T-helper 2 cell treated with Interferon-gamma antibody and Interleukin-4, amounts not matched to agents 5 μg/mL and 100 μg/mL, for 36 hours (primary cell): ENCODE results near the gene RPS2.
"Not testable (repeated sequence)": the region's sequence is repeated elsewhere in the genome, so short reads cannot be mapped to it uniquely, and the experiment has no call there.

Experiments used
- DNase-seq: peaks from one replicate; pipeline ENCODE4 v3.0.0; 2021; ENCODE audit warnings: low spot score
- H3K27ac Mint-ChIP-seq: one replicate; pipeline ENCODE4 v1.8.0; 2021; ENCODE audit warnings: mild to moderate bottlenecking, mixed read lengths
- H3K27me3 Mint-ChIP-seq: one replicate; pipeline ENCODE4 v1.8.0; 2021; ENCODE audit warnings: low read depth, mixed read lengths
- H3K36me3 Mint-ChIP-seq: one replicate; pipeline ENCODE4 v1.8.0; 2021; ENCODE audit warnings: low read depth, mixed read lengths
- H3K4me1 Mint-ChIP-seq: one replicate; pipeline ENCODE4 v1.8.0; 2021; ENCODE audit warnings: low read depth, mixed read lengths
- H3K4me3 Mint-ChIP-seq: one replicate; pipeline ENCODE4 v1.8.0; 2022; ENCODE audit warnings: mild to moderate bottlenecking, moderate library complexity, mixed read lengths
- H3K9me3 Mint-ChIP-seq: one replicate; pipeline ENCODE4 v1.8.0; 2021; ENCODE audit warnings: mixed read lengths

The RPS2 gene

DNA sequence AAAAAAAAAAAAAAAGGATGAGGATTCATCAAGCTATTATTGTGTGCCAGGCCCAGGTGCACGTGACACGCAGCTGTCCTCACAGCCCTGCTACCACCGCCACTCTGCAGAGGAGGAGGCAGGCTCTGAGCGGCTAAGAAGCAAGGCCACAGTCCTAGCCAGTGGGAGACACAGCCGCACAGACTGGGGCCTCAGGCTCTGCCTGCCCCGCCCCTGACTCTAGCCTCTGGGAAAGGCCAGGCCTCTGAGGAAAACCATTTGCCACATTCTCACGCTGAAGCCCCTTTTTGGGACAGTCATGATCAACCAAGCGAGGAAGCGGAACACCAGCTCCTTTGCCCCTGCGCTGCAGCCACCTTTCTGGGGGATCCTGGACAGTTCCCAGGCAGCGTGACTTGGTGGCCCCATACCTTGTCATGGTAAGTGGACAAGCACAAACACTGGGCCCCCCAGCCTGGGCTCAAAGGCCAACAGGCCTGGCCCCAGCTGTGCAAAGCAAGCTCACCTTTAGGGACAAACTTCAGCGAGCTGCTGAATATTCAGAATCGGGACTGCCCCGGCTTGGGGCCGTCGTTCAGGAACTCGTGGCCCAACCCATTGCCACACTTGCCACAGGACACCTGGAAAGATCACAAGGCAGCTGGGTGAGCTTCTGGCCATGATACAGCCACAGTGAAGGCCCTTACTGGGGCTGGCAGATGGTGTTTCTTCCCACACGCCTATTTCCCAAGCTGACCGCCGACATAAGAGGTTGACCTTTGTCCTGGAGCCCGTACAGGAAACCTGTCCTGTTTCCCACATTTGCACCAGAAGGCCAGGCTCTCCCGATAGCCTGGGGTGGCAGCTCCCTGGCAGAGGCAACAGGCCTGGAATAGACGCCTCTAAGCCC, 24.1 kb downstream of the RPS2 start:
- Mint-ChIP-seq H3K36me3 (peaks cover 9% of the 10 kb centered on the region), H3K4me3 (no peak overlapping the region), H3K9me3 (no peaks in the 10 kb centered on the region), H3K4me1 (peaks cover 16% of the 10 kb centered on the region), H3K27me3 (no peaks in the 10 kb centered on the region), H3K27ac (no peak overlapping the region)
- DNase-seq: no peak

GRCh38 chr16:1939833-1940232, 24.8 kb downstream of the RPS2 start:
- not testable (repeated sequence) for H3K4me3 Mint-ChIP-seq, H3K27me3 Mint-ChIP-seq, H3K27ac Mint-ChIP-seq, DNase-seq, H3K36me3 Mint-ChIP-seq, H3K9me3 Mint-ChIP-seq
- peaks cover 16% of the 10 kb centered on the region for H3K4me1 Mint-ChIP-seq

DNA sequence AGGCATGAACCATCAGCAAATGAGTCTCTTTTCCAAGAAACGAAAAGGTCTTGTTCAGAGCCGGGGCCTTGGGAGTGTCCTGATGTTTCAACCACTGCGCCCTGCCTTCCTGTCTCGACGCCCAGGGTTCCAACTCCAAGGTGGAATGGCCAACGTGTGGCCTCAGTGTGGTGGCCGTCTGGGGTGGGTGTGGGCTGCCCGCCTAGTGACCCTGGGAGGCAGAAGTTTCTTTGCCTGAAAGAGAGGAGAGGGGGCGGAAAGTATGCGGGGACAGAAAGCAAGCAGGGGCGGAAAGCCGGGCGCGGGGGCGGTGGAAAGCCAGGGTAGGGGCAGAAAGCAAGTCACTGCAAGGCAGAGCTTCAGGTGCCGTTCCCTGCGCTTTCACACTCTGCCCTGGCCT, 25.7 kb downstream of the RPS2 start:
- no peak overlapping the region for H3K4me3 Mint-ChIP-seq
- peaks cover 9% of the 10 kb centered on the region for H3K36me3 Mint-ChIP-seq
- H3K9me3 Mint-ChIP-seq: no peaks in the 10 kb centered on the region
- no peak overlapping the region for H3K27ac Mint-ChIP-seq
- H3K4me1 Mint-ChIP-seq: peaks cover 12% of the 10 kb centered on the region
- no peak for DNase-seq
- H3K27me3 Mint-ChIP-seq: no peaks in the 10 kb centered on the region

DNA sequence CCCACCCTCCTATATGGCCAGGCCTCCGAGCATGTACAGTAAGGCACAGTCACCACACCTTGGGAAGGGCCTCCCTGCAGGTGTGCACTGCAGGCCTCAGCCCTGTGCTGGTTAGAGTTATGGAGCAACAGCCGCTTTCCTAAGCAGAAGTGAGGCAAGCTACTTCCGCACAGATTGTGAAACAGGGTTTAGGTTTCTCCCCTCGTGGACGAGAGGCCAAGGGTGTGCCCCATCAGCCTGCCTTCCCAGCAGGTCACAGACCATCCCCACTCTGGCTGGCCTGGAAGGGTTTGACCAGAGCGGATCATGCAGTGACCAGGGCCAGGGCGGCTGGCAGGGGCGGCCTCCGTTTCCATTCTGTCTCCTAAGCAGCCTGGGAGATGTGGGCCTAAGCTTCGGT, 26.3 kb downstream of the RPS2 start:
- Mint-ChIP-seq H3K36me3 (peaks cover 9% of the 10 kb centered on the region), H3K27ac (no peak overlapping the region), H3K9me3 (no peaks in the 10 kb centered on the region), H3K27me3 (no peaks in the 10 kb centered on the region), H3K4me1 (peaks cover 7% of the 10 kb centered on the region), H3K4me3 (no peak overlapping the region)
- no peak for DNase-seq

- Mint-ChIP-seq H3K27ac (no peak overlapping the region), H3K9me3 (no peaks in the 10 kb centered on the region), H3K4me1 (peaks cover 5% of the 10 kb centered on the region), H3K4me3 (no peak overlapping the region), H3K27me3 (no peaks in the 10 kb centered on the region), H3K36me3 (peaks cover 9% of the 10 kb centered on the region)
- no peak for DNase-seq
Observed at GRCh38 chr16:1936945-1937479, 27.6 kb downstream of the RPS2 start.

DNA sequence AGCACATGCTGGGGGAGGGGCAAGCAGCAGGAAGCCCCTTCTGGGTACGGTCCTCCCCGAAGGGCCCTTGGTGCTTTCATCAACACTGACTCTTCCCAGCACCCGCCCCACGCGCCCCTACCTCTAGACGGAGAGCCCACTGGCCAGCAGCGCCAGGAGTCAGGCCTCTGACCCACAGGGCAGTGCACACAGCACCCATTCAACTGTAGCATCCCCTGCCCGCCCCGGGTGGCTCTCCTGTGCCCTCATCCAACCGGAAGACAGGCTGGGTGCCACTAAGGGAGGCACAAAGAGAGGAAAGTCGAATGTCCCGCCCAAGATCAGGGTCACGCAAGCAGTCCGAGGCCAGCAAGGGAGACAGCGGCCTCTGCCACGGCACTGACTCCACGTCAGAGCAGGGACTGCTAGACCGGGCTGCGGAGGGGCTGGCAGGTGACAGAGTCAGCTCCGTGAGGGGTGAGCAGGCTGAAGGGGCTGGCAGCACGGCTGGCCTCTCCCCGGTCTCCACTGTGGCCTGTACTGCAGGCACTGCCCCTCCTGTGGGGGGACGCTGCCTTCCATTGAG, 31.4 kb downstream of the RPS2 start:
- Mint-ChIP-seq H3K27me3 (peaks cover 3% of the 10 kb centered on the region), H3K27ac (no peak overlapping the region), H3K9me3 (no peaks in the 10 kb centered on the region), H3K4me1 (peaks cover 2% of the 10 kb centered on the region), H3K4me3 (no peak overlapping the region), H3K36me3 (peaks cover 3% of the 10 kb centered on the region)
- no peak for DNase-seq

GRCh38 chr16:1932050-1933028, 32.3 kb downstream of the RPS2 start:
- no peak overlapping the region for H3K4me3 Mint-ChIP-seq
- H3K27me3 Mint-ChIP-seq: peaks cover 3% of the 10 kb centered on the region
- H3K27ac Mint-ChIP-seq: no peak overlapping the region
- H3K9me3 Mint-ChIP-seq: no peaks in the 10 kb centered on the region
- H3K4me1 Mint-ChIP-seq: peaks cover 2% of the 10 kb centered on the region
- no peaks in the 10 kb centered on the region for H3K36me3 Mint-ChIP-seq
- no peak for DNase-seq

- peaks cover 2% of the 10 kb centered on the region for H3K4me1 Mint-ChIP-seq
- no peaks in the 10 kb centered on the region for H3K36me3 Mint-ChIP-seq
- H3K27ac Mint-ChIP-seq: no peak overlapping the region
- H3K27me3 Mint-ChIP-seq: peaks cover 3% of the 10 kb centered on the region
- DNase-seq: no peak
- H3K9me3 Mint-ChIP-seq: no peaks in the 10 kb centered on the region
- H3K4me3 Mint-ChIP-seq: no peak overlapping the region
Observed at GRCh38 chr16:1930338-1930720, 34.3 kb downstream of the RPS2 start.

DNA sequence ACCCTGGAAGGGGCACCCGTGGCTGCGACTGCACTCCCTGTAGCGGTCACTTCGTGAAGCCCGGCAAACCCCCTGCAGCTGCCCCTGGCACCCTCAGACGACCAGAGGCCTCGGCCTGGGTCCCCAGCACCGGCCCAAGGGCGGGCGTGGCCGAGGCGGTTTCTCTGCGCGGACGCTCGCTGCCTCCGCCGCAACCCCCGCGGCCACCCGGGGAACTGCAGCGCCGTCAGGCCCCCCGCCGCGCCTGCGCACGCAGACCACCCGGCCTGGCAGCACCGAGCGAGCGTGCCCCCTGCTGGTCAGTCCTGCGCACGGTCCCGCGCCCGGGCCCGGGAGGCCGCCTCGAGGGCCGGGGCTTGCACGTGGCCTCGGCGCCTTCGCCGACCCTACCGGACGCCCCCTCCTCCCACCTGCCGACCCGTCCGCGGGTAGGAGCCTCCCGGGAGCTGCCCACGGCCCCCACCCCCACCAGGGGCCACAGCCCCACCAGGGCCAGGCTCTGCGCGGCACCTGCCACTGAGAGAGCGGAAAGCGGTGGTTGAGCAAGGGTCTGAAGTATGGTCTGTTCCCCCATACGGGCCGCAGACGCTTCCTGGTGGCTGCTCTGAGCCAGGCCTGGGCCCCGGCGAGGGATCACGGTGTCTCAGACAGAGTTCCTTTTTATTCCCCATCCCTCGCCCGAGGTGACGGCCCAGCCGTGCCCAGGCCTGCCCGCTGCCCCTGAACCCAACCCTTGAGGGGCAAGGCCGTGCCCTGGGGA, 34.9 kb downstream of the RPS2 start:
- Mint-ChIP-seq H3K36me3 (no peaks in the 10 kb centered on the region), H3K27me3 (peaks cover 5% of the 10 kb centered on the region), H3K27ac (no peak overlapping the region)

GRCh38 chr16:1929105-1929504, 35.5 kb downstream of the RPS2 start:
- Mint-ChIP-seq H3K36me3 (no peaks in the 10 kb centered on the region), H3K27me3 (peaks cover 8% of the 10 kb centered on the region), H3K4me3 (peak overlapping the region; percentile 74), H3K27ac (peak overlapping the region; percentile 63), H3K4me1 (peaks cover 2% of the 10 kb centered on the region), H3K9me3 (no peaks in the 10 kb centered on the region)
- DNase-seq: no peak

More for the DNA sequence above, 34.9 kb downstream of the RPS2 start:
- DNase-seq: peak; percentile 93
- Mint-ChIP-seq H3K9me3 (no peaks in the 10 kb centered on the region), H3K4me3 (no peak overlapping the region), H3K4me1 (peaks cover 2% of the 10 kb centered on the region)

- no peaks in the 10 kb centered on the region for H3K36me3 Mint-ChIP-seq
- DNase-seq: no peak
- peaks cover 2% of the 10 kb centered on the region for H3K4me1 Mint-ChIP-seq
- H3K4me3 Mint-ChIP-seq: no peak overlapping the region
- H3K27ac Mint-ChIP-seq: no peak overlapping the region
- peaks cover 28% of the 10 kb centered on the region for H3K27me3 Mint-ChIP-seq
- H3K9me3 Mint-ChIP-seq: no peaks in the 10 kb centered on the region
Observed at GRCh38 chr16:1926271-1926670, 38.4 kb downstream of the RPS2 start.

DNA sequence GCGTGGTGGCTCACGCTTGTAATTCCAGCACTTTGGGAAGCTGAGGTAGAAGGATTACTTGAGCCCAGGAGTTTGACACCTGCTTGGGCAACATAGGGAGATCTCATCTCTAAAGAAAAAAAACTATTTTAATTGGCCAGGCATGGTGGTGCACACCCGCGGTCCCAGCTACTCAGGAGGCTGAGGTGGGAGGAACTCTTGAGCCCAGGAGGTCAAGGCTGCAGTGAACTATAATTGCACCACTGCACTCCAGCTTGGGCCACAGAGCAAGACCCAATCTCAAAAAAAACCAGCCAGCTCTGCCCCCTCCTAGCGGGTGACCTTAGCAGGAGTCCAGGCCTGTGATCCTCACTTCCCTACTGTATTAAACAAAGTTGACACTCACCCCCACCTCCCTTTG, 40.5 kb downstream of the RPS2 start:
- H3K27me3 Mint-ChIP-seq: peaks cover 42% of the 10 kb centered on the region
- no peak overlapping the region for H3K27ac Mint-ChIP-seq
- peaks cover under 1% of the 10 kb centered on the region for H3K4me1 Mint-ChIP-seq
- H3K4me3 Mint-ChIP-seq: no peak overlapping the region
- H3K9me3 Mint-ChIP-seq: no peaks in the 10 kb centered on the region
- no peak for DNase-seq
- H3K36me3 Mint-ChIP-seq: no peaks in the 10 kb centered on the region
